NCI-H187 (cell line): ENCODE results near the gene CLMP.
"Not testable (repeated sequence)": the region's sequence is repeated elsewhere in the genome, so short reads cannot be mapped to it uniquely, and the experiment has no call there.

Experiments
- DNase-seq, 2 experiments: peaks; one replicate each; lab custom pipeline; 2025; lab: John Stamatoyannopoulos, UW

The CLMP gene

GRCh38 chr11:123135863-123136446 is 59.1 kb downstream of the CLMP start:
- no peak for DNase-seq

GRCh38 chr11:123132881-123133280 is 62.2 kb downstream of the CLMP start:
- DNase-seq: no peak

GRCh38 chr11:123132034-123132766 is 62.8 kb downstream of the CLMP start:
- DNase-seq: not testable (repeated sequence)

DNA sequence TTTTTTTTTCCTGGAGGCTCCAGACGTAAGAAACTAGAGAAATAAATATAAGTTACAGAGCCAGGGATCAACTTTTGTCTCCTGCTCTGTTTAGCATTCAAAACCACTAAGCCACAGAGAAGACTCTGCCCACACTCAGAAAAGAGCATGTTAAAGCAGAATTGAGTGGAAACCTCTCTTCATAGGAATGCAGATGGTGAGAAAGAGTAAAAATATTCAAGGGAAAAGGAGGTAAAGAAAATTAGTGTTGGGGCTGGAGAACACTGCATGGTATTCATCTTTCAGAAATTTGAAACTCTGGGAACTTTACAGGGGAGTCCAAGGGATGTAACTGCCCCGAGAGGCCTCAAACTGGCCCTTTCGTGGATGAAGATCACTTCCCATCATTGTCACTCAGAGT is 65.1 kb downstream of the CLMP start:
- DNase-seq: no peak

DNA sequence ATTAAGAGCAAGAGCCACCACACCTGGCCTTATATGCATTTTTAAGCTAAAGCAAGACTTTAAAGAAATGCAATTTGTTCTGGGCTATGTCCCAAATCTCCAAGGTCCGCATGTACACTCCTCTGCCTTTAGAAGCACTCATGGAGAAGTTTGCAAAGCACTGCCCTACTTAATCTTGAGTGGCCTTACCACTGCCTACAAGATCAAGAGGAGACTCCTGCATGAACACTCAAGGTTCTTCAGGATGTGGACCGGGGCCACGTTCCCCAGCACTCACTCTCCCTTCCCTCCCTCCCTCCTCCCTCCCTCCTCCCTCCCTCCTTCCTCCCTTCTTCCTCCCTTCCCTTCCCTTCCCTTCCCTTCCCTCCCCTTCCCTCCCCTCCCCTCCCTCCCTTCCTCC is 69.9 kb downstream of the CLMP start:
- no peak for DNase-seq

- DNase-seq: no peak
Measured at GRCh38 chr11:123122852-123123251, 72.2 kb downstream of the CLMP start.

DNA sequence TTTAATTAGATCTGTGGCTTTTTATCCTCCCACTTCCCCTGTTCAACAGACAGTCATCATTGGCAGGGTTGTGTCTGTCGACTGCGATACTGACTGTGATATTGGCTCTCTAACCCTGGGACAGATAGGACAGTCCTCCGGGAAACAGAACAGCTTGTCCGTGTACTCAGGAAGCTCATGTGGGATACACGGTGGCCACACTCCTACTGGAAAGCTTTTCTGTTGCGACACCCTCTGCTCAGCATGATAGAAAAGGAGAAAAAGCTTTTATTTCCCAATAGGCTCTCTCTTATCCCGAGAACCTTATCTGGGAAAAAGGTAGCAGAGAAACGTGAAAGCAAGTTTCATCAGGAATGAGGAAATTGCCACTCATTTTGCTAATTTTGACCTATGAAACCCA is 72.7 kb downstream of the CLMP start:
- DNase-seq: no peak

DNA sequence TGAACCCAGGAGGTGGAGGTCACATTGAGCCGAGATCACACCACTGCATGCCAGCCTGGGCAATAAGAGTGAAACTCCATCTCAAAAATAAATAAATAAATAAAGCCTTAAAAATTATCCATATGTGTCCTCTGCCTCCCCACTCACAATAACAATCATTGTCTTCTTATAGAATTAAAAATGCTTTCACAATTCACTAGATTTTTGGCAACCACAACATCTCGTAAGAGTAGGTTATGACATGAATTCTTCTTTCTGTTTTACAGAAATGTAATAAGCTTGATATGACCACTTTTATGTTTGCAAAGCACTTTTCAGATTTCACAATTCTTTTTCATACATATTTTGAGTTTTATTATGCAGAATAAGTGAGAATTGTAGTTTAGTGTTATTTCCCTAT is 78.6 kb downstream of the CLMP start:
- no peak for DNase-seq

DNA sequence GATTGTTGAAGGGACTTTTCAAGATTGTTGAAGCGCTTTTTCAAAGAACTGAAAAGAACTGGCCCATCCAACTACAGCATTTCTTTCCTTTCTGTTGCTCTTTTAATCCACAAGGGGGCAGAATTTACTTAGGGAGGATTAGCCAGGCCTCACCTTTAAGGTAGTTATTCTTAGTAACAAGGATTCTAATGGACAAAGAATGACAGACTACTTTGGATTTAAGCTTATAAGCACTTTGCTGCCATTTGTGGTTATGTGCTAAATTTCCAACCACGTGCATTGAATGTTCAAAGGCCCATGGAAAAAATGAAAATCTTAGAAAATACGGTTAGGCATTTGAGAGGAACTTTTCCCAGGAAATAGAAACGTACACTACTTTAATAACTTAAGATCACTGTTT is 83.6 kb downstream of the CLMP start:
- peak in 1 of 2 experiments; percentile 13 for DNase-seq

GRCh38 chr11:123110397-123110796 is 84.7 kb downstream of the CLMP start:
- no peak for DNase-seq

GRCh38 chr11:123107945-123108495 is 87.0 kb downstream of the CLMP start:
- no peak for DNase-seq

DNA sequence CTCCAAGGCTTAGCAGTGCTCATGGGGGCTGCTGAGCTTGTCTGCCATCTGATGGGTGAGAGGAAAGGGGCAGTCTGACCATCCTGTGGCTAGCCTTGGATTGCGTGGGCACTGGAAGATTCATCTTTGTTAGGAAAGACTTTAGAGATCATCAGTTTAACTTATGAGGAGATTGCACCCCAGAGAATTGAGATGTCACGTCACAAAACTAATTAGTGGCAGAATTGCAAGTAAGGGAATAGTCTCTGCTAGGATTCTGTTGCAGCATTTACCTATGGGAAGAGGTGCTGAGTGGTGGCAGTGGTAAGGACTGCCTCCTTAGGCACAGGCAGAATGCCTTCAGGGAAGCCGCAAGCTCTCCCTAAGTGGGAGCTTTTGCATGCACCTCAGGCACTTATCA is 90.4 kb downstream of the CLMP start:
- no peak for DNase-seq

DNA sequence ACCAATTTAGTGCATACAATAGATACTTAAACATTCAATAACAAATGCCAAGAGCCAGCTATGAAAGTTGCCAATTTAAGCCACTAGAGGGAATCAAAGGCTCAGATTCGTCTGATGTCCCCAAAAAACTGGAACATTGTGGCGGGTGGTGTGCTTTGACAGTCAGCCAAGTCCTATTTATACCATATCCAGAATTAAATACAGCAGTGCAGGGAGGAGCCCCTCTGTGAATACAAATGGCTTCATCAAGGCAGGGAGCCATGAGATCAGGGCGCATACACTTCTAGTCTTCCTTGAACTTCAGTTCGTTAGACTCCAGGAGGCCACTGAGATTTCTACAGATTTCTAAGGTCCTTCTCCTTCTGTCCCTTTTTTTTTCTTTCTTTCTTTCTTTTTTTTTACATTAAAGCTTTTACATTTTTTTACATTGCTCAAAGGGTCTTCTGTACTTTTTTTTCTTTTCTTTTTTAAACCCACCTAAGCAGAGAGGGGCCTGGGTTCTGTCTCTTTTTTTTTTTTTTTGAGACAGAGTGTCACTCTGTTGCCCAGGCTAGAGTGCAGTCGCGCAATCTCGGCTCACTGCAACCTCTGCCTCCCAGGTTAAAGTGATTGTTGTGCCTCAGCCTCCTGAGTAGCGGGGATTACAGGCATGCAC is 91.6 kb downstream of the CLMP start:
- DNase-seq: peak in 1 of 2 experiments; percentile 4

DNA sequence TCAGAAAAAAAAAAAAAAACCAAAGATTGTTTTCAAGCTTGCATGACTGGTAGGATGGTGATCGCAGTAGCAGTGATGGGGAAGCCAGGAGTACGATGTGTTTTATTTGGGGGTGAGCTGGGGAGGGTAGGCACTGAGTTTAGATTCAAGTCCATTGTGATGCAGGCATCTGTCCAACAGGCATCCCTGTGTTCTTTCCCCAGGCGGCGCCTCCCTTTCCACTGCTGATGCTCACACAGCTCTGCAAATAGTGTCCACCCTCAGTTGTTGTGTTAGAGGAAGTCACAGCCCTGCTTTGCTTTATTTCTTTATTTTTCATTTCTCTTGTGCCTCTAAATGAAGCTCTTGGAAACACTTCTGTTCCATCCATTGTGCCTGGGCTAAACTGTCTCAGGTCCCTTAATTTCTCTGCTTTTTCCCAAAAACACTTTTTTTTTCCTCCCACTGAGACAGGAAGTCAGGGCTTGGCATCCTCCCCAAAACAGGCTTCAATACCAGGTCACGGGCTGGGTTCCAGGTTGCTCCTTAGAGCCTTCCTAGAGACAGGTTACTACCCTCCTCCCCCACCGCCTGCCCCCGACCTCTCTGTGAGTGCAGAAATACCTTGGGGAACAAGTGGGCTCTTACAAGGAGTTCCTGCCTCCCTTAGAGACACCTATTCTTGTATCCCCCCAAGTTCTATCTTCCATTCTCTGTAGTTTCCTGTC is 94.5 kb downstream of the CLMP start:
- no peak for DNase-seq

- no peak for DNase-seq
Measured at GRCh38 chr11:123098990-123099389, 96.1 kb downstream of the CLMP start.

- DNase-seq: no peak
Measured at GRCh38 chr11:123093739-123094138, 101.3 kb downstream of the CLMP start.

DNA sequence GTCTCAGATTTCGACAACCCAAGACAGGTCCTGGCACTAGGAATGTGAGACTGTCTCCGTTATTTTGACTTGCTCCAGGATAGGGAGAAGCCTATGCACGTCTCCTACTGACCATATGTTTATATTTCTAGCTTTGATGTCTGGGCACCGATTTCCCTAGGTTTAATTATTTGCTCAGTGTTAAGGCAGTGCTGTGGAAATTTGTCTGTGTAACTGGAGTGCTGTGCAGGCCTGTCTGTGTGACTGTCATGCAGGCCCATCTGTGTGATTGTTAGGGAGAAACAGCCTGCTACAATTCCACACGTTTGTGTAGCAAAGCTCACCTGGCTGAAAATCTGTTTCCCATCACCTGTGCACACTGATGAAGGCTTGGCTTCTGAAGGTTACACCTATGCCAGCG is 103.5 kb downstream of the CLMP start:
- DNase-seq: no peak

- not testable (repeated sequence) for DNase-seq
Measured at GRCh38 chr11:123090168-123090567, 104.9 kb downstream of the CLMP start.

DNA sequence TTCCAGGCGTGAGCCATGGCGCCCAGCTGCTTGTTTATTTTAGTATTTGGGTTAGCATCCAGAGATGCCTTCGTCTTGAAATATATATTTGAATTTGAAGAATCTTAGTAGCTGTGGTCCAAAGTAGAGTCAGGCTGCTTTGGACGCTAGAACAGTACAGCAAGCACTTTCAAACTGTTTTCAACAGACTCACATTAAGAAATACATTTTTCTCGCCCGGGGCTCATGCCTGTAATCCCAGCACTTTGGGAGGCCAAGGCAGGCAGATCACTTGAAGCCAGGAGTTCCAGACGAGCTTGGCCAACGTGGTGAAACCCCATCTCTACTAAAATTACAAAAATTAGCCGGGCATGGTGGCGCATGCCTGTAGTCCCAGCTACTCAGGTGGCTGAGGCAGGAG is 106.2 kb downstream of the CLMP start:
- not testable (repeated sequence) for DNase-seq

DNA sequence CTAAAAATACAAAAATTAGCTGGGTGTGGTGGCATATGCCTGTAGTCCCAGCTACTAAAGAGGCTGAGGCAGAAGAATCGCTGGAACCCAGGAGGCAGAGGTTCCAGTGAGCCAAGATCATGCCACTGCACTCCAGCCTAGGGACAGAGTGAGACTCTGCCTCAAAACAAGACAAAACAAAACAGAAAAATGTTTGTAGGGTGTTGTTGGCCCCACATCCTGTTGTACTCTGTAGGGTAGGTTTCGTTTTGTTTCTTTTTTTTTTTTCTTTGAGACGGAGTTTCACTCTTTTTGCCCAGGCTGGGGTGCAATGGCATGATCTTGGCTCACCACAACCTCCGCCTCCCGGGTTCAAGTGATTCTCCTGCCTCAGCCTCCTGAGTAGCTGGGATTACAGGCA is 107.4 kb downstream of the CLMP start:
- not testable (repeated sequence) for DNase-seq

- DNase-seq: no peak
Measured at GRCh38 chr11:123086305-123086704, 108.7 kb downstream of the CLMP start.

GRCh38 chr11:123085497-123085896 is 109.6 kb downstream of the CLMP start:
- no peak for DNase-seq
